H1 (cell line): Measurements from ENCODE around the gene IL32.

Experiments used
- CEBPB ChIP-seq: IDR thresholded peaks from 2 replicates; pipeline ENCODE4 v1.6.1; 2012; ENCODE audit warnings: low read depth, low read length
- EGR1 ChIP-seq: IDR thresholded peaks from 2 replicates; pipeline ENCODE4 v1.6.1; 2011; ENCODE audit warnings: low read depth, low read length, borderline replicate concordance
- EP300 ChIP-seq, 2 experiments: IDR thresholded peaks; 1 replicate in 1 of 2; 2 replicates in 1 of 2; pipeline ENCODE4 v1.6.1; 2011 to 2012; ENCODE audit warnings: low read depth in 2 of 2, low read length in 2 of 2, mild to moderate bottlenecking in 2 of 2, borderline replicate concordance in 1 of 2, inconsistent platforms in 1 of 2, moderate library complexity in 1 of 2
- NRF1 ChIP-seq: IDR thresholded peaks from 2 replicates; pipeline ENCODE4 v1.6.1; 2011; ENCODE audit warnings: mild to moderate bottlenecking, low read depth, low read length, improper control_type of control experiment
- POLR2A ChIP-seq, 2 experiments: IDR thresholded peaks; 1 replicate in 1 of 2; 2 replicates in 1 of 2; pipeline ENCODE4 v1.6.1; 2011; ENCODE audit warnings: low read depth in 2 of 2, low read length in 2 of 2, mild to moderate bottlenecking in 2 of 2; ENCODE audit errors: control extremely low read depth in 1 of 2
- RAD21 ChIP-seq, 2 experiments: IDR thresholded peaks in 1 of 2; conservative IDR thresholded peaks in 1 of 2; 2 replicates each; pipeline ENCODE4 v1.6.1; 2011; ENCODE audit warnings: low read depth in 2 of 2, low read length in 2 of 2, improper control_type of control experiment in 1 of 2, inconsistent platforms in 1 of 2, mild to moderate bottlenecking in 1 of 2, moderate library complexity in 1 of 2
- SP1 ChIP-seq: IDR thresholded peaks from 2 replicates; pipeline ENCODE4 v1.6.1; 2011; ENCODE audit warnings: low read depth, low read length
- TCF12 ChIP-seq: IDR thresholded peaks from 2 replicates; pipeline ENCODE4 v1.6.1; 2011; ENCODE audit warnings: low read depth, mild to moderate bottlenecking, low read length
- TF ChIP-seq, protein P1 (sequence below): IDR thresholded peaks from 2 replicates; pipeline ENCODE4 v1.6.1; 2011; ENCODE audit warnings: low read length, improper control_type of control experiment
- TF ChIP-seq, protein P2 (sequence below), 3 experiments: IDR thresholded peaks; 1 replicate in 2 of 3; 2 replicates in 1 of 3; pipeline versions ENCODE4 v1.5.1 to v1.6.1; 2011; ENCODE audit warnings: low read length in 3 of 3, mild to moderate bottlenecking in 3 of 3, inconsistent platforms in 2 of 3, low read depth in 1 of 3, moderate library complexity in 1 of 3; ENCODE audit not compliant: insufficient read depth in 1 of 3; ENCODE audit errors: control extremely low read depth in 1 of 3

DNA sequence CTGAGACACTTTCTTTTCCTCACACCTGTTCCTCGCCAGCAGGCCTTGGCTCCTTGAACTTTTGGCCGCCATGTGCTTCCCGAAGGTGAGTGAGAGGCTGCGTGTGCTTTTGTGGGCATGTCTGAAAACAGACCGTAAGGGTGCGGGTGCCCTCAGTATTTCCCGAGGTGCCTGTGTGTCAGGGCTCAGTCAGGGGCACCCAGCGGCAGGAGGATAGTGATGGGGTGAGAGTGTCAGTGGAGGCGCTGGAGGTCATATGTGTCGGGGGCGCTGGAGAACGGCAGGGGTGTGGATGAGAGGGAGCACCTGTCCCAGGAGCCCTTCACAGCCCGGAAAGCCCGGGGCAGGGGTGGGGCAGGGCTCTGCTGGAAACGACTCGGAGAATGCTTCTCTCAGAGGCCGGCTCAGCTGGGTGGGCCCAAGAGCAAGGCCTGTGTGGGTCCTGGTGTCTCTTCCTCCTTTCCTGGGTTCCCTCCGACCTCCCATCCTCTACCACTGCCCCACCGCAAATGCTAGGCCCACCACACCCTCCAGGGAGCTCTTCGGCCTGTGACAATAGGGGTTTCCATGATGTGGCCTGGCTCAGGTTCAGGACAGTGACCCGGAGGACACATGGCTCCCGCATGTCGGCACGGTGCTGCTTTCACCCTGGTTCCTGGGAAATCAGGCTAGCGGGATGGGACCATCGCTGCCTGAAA lies 451 bp downstream of the IL32 start:
- TF ChIP-seq, protein P1, sequence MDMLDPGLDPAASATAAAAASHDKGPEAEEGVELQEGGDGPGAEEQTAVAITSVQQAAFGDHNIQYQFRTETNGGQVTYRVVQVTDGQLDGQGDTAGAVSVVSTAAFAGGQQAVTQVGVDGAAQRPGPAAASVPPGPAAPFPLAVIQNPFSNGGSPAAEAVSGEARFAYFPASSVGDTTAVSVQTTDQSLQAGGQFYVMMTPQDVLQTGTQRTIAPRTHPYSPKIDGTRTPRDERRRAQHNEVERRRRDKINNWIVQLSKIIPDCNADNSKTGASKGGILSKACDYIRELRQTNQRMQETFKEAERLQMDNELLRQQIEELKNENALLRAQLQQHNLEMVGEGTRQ, result no peak
- no peak for TF ChIP-seq EP300 (IDR thresholded peaks at IDR 0.05; ENCODE audit: borderline replicate concordance in 1 of 2, low read depth in 2 of 2, low read length in 2 of 2)
- no peak for TF ChIP-seq TCF12
- TF ChIP-seq EGR1, result no peak
- TF ChIP-seq CEBPB, result no peak
- TF ChIP-seq POLR2A (IDR thresholded peaks at IDR 0.05; ENCODE audit: control extremely low read depth in 1 of 2, low read depth in 2 of 2, low read length in 2 of 2), result no peak
- no peak for TF ChIP-seq SP1
- TF ChIP-seq, protein P2, sequence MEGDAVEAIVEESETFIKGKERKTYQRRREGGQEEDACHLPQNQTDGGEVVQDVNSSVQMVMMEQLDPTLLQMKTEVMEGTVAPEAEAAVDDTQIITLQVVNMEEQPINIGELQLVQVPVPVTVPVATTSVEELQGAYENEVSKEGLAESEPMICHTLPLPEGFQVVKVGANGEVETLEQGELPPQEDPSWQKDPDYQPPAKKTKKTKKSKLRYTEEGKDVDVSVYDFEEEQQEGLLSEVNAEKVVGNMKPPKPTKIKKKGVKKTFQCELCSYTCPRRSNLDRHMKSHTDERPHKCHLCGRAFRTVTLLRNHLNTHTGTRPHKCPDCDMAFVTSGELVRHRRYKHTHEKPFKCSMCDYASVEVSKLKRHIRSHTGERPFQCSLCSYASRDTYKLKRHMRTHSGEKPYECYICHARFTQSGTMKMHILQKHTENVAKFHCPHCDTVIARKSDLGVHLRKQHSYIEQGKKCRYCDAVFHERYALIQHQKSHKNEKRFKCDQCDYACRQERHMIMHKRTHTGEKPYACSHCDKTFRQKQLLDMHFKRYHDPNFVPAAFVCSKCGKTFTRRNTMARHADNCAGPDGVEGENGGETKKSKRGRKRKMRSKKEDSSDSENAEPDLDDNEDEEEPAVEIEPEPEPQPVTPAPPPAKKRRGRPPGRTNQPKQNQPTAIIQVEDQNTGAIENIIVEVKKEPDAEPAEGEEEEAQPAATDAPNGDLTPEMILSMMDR (IDR thresholded peaks at IDR 0.05; ENCODE audit: control extremely low read depth in 1 of 3, insufficient read depth in 1 of 3, low read depth in 1 of 3, low read length in 3 of 3), result no peak
- no peak for TF ChIP-seq NRF1
- TF ChIP-seq RAD21 (IDR thresholded peaks at IDR 0.05 in 1 of 2, conservative IDR thresholded peaks at IDR 0.05 in 1 of 2; ENCODE audit: low read depth in 2 of 2, low read length in 2 of 2), result no peak
